HepG2 (cell line): ENCODE measurements around the gene UNC5CL. TPM values are rescaled to one million over a fixed set of nuclear protein-coding genes. Genes with fewer than 3 reads are reported as not detected.

ENCODE experiments used
- EP300 ChIP-seq, 3 experiments: sonication (generic) in 1 of 3; formaldehyde crosslinking in 1 of 3; IDR thresholded peaks; 2 replicates each; pipeline versions ENCODE4 v1.5.1 to v1.6.1; 2011 to 2020; ENCODE audit warnings: low read depth in 2 of 3, low read length in 2 of 3, borderline replicate concordance in 1 of 3, improper control_type of control experiment in 1 of 3, mild to moderate bottlenecking in 1 of 3, missing genetic modification reagents in 1 of 3, moderate library complexity in 1 of 3
- PHF8 ChIP-seq: sonication (generic); formaldehyde crosslinking; IDR thresholded peaks from 2 replicates; pipeline ENCODE4 v1.5.0; 2020; ENCODE audit warnings: missing genetic modification reagents
- SRSF9 ChIP-seq: fragments of 200-400 bp; formaldehyde crosslinking; IDR thresholded peaks from 2 replicates; pipeline ENCODE4 v1.6.1; 2018; ENCODE audit warnings: borderline replicate concordance, mild to moderate bottlenecking, low read depth, low read length; ENCODE audit not compliant: insufficient read depth, poor library complexity, severe bottlenecking
- ZFX ChIP-seq: sonication (generic); formaldehyde crosslinking; IDR thresholded peaks from 2 replicates; pipeline ENCODE4 v1.4.0; 2020; ENCODE audit warnings: mild to moderate bottlenecking, low read depth, missing genetic modification reagents, moderate library complexity
- ZNF232 ChIP-seq: sonication (generic); formaldehyde crosslinking; IDR thresholded peaks from 2 replicates; pipeline ENCODE4 v1.4.0; 2020; ENCODE audit warnings: missing genetic modification reagents, borderline replicate concordance
- ZNF296 ChIP-seq: sonication (generic); formaldehyde crosslinking; conservative IDR thresholded peaks from 2 replicates; pipeline ENCODE4 v1.5.0; 2020; ENCODE audit warnings: mild to moderate bottlenecking, missing genetic modification reagents
- ZNF644 ChIP-seq: IDR thresholded peaks from 2 replicates; pipeline ENCODE4 v1.6.1; 2016; ENCODE audit warnings: low read depth
- ZNF678 ChIP-seq: sonication (generic); formaldehyde crosslinking; IDR thresholded peaks from 2 replicates; pipeline ENCODE4 v1.4.0; 2020; ENCODE audit warnings: mild to moderate bottlenecking, missing genetic modification reagents
- ZNF768 ChIP-seq: sonication (generic); formaldehyde crosslinking; IDR thresholded peaks from 2 replicates; pipeline ENCODE4 v1.4.0; 2020; ENCODE audit warnings: missing genetic modification reagents
- ZNF790 ChIP-seq: sonication (generic); formaldehyde crosslinking; IDR thresholded peaks from 2 replicates; pipeline ENCODE4 v1.8.0; 2022; ENCODE audit warnings: missing genetic modification reagents, mild to moderate bottlenecking, borderline replicate concordance
- polyA plus RNA-seq, 8 experiments: library from polyadenylated mRNA; depleted of rRNA in 3 of 8; stranded (reverse) in 7 of 8; unstranded in 1 of 8; fragments of >200 nt; fragmentation: Illumina TruSeq in 4 of 8; extraction: Trizol in 4 of 8; gene quantifications; 2 replicates each; pipeline versions ENCODE4 v1.2.1 to v1.2.3, GENCODE V29; 2011 to 2016; ENCODE audit warnings: low read depth in 4 of 8, missing spikeins in 1 of 8, mixed read lengths in 1 of 8; ENCODE audit not compliant: insufficient read depth in 1 of 8
- total RNA-seq, 5 experiments: library from RNA; depleted of rRNA; stranded (reverse); fragments of >200 nt; fragmentation: Illumina TruSeq; extraction: Trizol; gene quantifications; 2 replicates each; pipeline ENCODE4 v1.2.3, GENCODE V29; 2016; ENCODE audit warnings: low read depth in 1 of 5
- TF ChIP-seq, protein P1 (sequence below): IDR thresholded peaks from 2 replicates; pipeline ENCODE4 v1.6.1; 2018; ENCODE audit warnings: missing genetic modification reagents
- TF ChIP-seq, protein P2 (sequence below): sonication (generic); formaldehyde crosslinking; IDR thresholded peaks from 2 replicates; pipeline ENCODE4 v1.4.0; 2020; ENCODE audit warnings: missing genetic modification reagents, mild to moderate bottlenecking, borderline replicate concordance
- TF ChIP-seq, protein P3 (sequence below): sonication (generic); formaldehyde crosslinking; IDR thresholded peaks from 2 replicates; pipeline ENCODE4 v1.4.0; 2020; ENCODE audit warnings: missing genetic modification reagents, borderline replicate concordance
- TF ChIP-seq, protein P4 (sequence below): sonication (generic); formaldehyde crosslinking; IDR thresholded peaks from 2 replicates; pipeline ENCODE4 v1.5.0; 2020; ENCODE audit warnings: missing genetic modification reagents, mild to moderate bottlenecking, borderline replicate concordance
- TF ChIP-seq, protein P5 (sequence below): sonication (generic); formaldehyde crosslinking; IDR thresholded peaks from 2 replicates; pipeline ENCODE4 v1.4.0; 2020; ENCODE audit warnings: mild to moderate bottlenecking, missing genetic modification reagents
- TF ChIP-seq, protein P6 (sequence below): sonication (generic); formaldehyde crosslinking; IDR thresholded peaks from 2 replicates; pipeline ENCODE4 v1.8.0; 2022; ENCODE audit warnings: mild to moderate bottlenecking, missing genetic modification reagents, moderate library complexity
- TF ChIP-seq, protein P7 (sequence below): sonication (generic); formaldehyde crosslinking; IDR thresholded peaks from 2 replicates; pipeline ENCODE4 v1.4.0; 2020; ENCODE audit warnings: missing genetic modification reagents

UNC5CL gene
- total and polyA plus RNA-seq, 2 of the 13 experiments (the other 11 are each of a cell fraction or from before 2014, with no cell fraction given), result 2.4 to 2.5 TPM

DNA sequence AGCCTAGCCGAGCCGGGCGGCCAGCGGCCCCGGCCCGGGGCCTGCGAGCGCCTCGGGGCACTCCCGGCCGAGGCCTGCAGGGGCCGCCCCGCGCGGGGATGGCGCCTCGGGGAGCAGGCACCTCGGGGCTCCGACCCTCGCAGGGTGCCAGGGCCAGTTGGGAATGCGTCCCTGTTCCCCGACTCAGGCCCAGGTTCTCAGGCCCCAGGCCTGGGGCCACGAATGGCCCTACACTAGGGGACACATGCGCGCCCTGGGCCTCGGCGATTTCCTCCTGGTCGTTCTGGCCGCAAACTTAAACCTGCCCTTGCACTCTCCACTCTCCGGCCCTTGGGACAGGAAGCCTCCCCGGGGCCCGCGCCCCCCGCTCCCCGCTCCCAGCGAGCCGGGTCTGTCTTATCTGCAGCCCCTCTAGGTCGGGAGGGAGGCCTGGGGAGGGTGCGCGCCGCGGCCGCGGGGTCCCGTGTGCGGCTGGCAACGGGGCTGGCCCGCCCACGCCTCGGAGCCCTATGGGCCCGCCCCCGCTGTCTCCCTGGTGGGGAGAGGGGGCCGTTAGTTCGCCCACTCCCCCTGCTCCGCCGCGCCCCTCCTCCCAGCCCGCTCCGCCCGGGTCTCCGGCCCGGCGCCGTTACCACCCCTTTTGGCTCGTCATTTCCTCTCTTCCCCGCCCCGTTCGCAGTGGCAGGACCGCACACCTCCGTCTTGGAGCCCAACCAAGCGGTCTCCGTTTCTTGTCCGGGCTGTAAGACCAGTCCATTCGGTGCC lies 34.4 kb upstream of the UNC5CL start (continued):
- TF ChIP-seq, protein P1, sequence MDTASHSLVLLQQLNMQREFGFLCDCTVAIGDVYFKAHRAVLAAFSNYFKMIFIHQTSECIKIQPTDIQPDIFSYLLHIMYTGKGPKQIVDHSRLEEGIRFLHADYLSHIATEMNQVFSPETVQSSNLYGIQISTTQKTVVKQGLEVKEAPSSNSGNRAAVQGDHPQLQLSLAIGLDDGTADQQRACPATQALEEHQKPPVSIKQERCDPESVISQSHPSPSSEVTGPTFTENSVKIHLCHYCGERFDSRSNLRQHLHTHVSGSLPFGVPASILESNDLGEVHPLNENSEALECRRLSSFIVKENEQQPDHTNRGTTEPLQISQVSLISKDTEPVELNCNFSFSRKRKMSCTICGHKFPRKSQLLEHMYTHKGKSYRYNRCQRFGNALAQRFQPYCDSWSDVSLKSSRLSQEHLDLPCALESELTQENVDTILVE, result peak; percentile 99
- TF ChIP-seq PHF8 (CRISPR knock-in tag) (peak; percentile 81), ZNF790 (CRISPR knock-in tag) (no peak), ZNF296 (CRISPR knock-in tag) (peak; percentile 66; the same call in 1 of the 2 replicates), SRSF9 (no peak), ZNF232 (CRISPR knock-in tag) (no peak; the same call in 1 of the 2 replicates), ZNF768 (CRISPR knock-in tag) (peak; percentile 65; the same call in 1 of the 2 replicates), ZNF644 (CRISPR knock-in tag) (0 out of 2 replicates have a peak, but pooled peaks have one; percentile 36), ZFX (CRISPR knock-in tag) (peak; percentile 92), EP300 (IDR thresholded peaks at IDR 0.05; ENCODE audit: low read depth in 2 of 2, low read length in 2 of 2) (peak in 1 of 2 experiments; percentile 4; a peak in 1 of 4 replicates), EP300 (CRISPR knock-in tag; IDR thresholded peaks at IDR 0.05; ENCODE audit: borderline replicate concordance) (no peak), ZNF678 (CRISPR knock-in tag) (no peak)
- TF ChIP-seq, protein P2, sequence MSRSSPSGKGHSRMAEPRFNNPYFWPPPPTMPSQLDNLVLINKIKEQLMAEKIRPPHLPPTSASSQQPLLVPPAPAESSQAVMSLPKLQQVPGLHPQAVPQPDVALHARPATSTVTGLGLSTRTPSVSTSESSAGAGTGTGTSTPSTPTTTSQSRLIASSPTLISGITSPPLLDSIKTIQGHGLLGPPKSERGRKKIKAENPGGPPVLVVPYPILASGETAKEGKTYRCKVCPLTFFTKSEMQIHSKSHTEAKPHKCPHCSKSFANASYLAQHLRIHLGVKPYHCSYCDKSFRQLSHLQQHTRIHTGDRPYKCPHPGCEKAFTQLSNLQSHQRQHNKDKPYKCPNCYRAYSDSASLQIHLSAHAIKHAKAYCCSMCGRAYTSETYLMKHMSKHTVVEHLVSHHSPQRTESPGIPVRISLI (CRISPR knock-in tag), result peak; percentile 17; the same call in 1 of the 2 replicates
- TF ChIP-seq, protein P3, sequence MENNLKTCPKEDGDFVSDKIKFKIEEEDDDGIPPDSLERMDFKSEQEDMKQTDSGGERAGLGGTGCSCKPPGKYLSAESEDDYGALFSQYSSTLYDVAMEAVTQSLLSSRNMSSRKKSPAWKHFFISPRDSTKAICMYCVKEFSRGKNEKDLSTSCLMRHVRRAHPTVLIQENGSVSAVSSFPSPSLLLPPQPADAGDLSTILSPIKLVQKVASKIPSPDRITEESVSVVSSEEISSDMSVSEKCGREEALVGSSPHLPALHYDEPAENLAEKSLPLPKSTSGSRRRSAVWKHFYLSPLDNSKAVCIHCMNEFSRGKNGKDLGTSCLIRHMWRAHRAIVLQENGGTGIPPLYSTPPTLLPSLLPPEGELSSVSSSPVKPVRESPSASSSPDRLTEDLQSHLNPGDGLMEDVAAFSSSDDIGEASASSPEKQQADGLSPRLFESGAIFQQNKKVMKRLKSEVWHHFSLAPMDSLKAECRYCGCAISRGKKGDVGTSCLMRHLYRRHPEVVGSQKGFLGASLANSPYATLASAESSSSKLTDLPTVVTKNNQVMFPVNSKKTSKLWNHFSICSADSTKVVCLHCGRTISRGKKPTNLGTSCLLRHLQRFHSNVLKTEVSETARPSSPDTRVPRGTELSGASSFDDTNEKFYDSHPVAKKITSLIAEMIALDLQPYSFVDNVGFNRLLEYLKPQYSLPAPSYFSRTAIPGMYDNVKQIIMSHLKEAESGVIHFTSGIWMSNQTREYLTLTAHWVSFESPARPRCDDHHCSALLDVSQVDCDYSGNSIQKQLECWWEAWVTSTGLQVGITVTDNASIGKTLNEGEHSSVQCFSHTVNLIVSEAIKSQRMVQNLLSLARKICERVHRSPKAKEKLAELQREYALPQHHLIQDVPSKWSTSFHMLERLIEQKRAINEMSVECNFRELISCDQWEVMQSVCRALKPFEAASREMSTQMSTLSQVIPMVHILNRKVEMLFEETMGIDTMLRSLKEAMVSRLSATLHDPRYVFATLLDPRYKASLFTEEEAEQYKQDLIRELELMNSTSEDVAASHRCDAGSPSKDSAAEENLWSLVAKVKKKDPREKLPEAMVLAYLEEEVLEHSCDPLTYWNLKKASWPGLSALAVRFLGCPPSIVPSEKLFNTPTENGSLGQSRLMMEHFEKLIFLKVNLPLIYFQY (CRISPR knock-in tag), result peak; percentile 94; the same call in 1 of the 2 replicates
- TF ChIP-seq, protein P4, sequence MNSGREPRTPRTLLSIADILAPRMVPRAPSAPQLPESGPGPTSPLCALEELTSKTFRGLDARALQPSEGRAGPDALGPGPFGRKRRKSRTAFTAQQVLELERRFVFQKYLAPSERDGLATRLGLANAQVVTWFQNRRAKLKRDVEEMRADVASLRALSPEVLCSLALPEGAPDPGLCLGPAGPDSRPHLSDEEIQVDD (CRISPR knock-in tag), result no peak
- TF ChIP-seq, protein P5, sequence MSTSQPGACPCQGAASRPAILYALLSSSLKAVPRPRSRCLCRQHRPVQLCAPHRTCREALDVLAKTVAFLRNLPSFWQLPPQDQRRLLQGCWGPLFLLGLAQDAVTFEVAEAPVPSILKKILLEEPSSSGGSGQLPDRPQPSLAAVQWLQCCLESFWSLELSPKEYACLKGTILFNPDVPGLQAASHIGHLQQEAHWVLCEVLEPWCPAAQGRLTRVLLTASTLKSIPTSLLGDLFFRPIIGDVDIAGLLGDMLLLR (CRISPR knock-in tag), result peak; percentile 78
- TF ChIP-seq, protein P6, sequence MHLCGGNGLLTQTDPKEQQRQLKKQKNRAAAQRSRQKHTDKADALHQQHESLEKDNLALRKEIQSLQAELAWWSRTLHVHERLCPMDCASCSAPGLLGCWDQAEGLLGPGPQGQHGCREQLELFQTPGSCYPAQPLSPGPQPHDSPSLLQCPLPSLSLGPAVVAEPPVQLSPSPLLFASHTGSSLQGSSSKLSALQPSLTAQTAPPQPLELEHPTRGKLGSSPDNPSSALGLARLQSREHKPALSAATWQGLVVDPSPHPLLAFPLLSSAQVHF (CRISPR knock-in tag), result no peak
- TF ChIP-seq, protein P7, sequence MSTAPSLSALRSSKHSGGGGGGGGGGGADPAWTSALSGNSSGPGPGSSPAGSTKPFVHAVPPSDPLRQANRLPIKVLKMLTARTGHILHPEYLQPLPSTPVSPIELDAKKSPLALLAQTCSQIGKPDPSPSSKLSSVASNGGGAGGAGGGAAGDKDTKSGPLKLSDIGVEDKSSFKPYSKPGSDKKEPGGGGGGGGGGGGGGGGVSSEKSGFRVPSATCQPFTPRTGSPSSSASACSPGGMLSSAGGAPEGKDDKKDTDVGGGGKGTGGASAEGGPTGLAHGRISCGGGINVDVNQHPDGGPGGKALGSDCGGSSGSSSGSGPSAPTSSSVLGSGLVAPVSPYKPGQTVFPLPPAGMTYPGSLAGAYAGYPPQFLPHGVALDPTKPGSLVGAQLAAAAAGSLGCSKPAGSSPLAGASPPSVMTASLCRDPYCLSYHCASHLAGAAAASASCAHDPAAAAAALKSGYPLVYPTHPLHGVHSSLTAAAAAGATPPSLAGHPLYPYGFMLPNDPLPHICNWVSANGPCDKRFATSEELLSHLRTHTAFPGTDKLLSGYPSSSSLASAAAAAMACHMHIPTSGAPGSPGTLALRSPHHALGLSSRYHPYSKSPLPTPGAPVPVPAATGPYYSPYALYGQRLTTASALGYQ (CRISPR knock-in tag), result peak; percentile 56
